Erythroblast (primary cell): ENCODE results near the gene DNAJA4.

ENCODE experiments used
- GATA1 ChIP-seq: IDR thresholded peaks from 2 replicates; pipeline ENCODE4 v1.6.1; 2011; ENCODE audit warnings: low read depth, mild to moderate bottlenecking, control low read depth, low read length, moderate library complexity
- POLR2A ChIP-seq: IDR thresholded peaks from 2 replicates; pipeline ENCODE4 v1.6.1; 2011; ENCODE audit warnings: mild to moderate bottlenecking, low read length

DNA sequence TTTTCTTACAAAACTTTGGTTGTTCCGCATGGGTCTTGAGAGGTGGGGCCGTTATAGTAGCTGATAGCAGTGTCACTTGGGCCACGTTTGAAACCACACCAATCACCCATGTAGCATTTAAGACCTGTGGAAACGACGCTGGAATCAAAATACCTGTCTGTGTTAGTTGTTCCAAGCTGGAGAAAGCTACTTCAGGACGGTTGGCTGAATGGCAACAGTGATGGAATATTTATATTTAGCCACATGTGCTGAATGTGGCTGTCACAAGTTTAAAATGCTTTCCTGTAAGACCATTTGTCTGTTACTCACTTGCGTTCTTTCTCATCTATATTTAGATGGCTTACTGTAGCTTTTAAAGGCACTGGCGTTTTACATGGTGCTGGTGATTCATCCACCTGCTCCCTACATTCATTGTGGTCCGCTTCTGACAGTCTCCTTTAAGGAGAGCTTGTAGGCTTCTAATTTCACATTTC, 1.4 kb downstream of the DNAJA4 start:
- no peak for TF ChIP-seq POLR2A
- TF ChIP-seq GATA1, result no peak
